ENCODE data around the gene RASGEF1C. TPM values are rescaled to one million over a fixed set of nuclear protein-coding genes. Genes with fewer than 3 reads are reported as not detected.

The RASGEF1C gene
- not detected for total RNA-seq
- long read RNA-seq = 0 reads

DNA sequence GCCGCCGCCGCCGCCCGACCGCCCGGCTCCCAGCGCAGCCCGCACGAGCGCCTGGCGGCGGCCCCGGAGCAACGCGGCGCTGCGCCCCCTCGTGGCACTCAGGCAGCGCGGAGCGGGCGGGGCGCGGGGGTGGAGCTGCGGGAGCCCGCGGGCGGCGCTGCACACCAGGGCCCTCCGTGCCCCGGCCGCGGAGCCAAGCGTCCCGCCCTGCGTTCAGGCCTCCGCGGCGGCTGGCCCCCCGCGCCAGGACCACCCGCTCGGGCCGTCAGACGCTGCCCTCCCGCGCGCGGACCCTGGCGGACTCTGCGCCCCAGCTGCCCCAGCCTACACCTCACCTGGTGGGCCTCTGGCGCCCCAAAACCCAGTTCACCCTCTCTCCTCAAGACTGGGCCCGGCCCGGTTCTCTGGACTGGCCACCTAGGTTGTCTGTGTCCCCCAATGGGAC, at the start of gene RASGEF1C:
Gene RASGEF1C (minus strand): TSS at position 75 of the 445 bp plus-strand sequence. CDS start 71,159 bp downstream, outside the sequence.
- peaks cover 8% of the 10 kb centered on the region for H3K4me1 ChIP-seq
- peaks cover 56% of the 10 kb centered on the region for H3K27me3 ChIP-seq (ENCODE audit: low read depth)
- peak; percentile 91 for ATAC-seq
- peak within 1 kb of the TSS; percentile 37 for H3K4me3 ChIP-seq
- peak; percentile 71 for DNase-seq
- intact Hi-C loops (cut with DNase I) = no loop called here
- TF ChIP-seq, protein P1, sequence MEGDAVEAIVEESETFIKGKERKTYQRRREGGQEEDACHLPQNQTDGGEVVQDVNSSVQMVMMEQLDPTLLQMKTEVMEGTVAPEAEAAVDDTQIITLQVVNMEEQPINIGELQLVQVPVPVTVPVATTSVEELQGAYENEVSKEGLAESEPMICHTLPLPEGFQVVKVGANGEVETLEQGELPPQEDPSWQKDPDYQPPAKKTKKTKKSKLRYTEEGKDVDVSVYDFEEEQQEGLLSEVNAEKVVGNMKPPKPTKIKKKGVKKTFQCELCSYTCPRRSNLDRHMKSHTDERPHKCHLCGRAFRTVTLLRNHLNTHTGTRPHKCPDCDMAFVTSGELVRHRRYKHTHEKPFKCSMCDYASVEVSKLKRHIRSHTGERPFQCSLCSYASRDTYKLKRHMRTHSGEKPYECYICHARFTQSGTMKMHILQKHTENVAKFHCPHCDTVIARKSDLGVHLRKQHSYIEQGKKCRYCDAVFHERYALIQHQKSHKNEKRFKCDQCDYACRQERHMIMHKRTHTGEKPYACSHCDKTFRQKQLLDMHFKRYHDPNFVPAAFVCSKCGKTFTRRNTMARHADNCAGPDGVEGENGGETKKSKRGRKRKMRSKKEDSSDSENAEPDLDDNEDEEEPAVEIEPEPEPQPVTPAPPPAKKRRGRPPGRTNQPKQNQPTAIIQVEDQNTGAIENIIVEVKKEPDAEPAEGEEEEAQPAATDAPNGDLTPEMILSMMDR (IDR thresholded peaks at IDR 0.05) = no peak
- H3K36me3 ChIP-seq = no peaks in the 10 kb centered on the region
- H3K9me3 ChIP-seq = no peaks in the 10 kb centered on the region
- no peak within 1 kb of the TSS for H3K27ac ChIP-seq

DNA sequence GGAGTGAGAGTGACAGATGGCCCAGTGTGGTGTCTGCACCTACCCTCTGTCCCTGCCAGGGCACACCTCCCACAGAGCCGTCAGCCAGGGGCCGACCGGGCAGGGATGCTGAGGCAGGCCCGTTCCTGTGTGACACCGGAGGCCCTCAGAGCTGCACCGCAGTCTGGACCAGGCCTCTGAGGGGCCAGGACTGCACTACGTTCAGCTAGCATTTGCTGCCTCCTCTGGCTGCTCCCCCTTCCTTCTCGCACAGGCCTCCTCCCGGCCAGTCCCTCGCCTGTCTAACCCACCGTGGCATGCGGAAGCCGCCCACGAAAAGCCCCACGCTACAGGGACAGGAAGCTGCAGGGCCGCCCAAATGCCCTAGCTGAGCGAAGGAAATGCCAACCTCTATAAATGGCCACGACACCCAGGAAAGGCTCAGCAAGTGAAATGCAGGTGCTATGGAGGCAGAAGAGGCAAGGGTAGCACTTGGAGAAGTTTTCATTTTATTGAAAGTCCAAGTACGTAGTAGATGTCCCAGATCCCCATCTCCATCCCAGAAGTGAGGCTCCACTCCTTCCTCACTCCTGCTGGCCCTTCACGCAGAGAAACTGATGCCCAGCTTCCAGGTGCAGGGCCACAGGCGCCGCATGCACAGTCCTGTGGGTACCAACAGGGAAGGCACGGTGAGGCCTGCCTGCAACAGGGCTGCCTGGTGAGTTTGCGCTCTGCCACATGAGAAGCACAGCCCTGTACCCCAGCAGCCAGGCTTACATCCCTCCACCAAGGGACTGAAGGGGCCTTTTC, 44.2 kb upstream of the RASGEF1C start:
- ATAC-seq = no peak
- peaks cover 9% of the 10 kb centered on the region for H3K36me3 ChIP-seq

DNA sequence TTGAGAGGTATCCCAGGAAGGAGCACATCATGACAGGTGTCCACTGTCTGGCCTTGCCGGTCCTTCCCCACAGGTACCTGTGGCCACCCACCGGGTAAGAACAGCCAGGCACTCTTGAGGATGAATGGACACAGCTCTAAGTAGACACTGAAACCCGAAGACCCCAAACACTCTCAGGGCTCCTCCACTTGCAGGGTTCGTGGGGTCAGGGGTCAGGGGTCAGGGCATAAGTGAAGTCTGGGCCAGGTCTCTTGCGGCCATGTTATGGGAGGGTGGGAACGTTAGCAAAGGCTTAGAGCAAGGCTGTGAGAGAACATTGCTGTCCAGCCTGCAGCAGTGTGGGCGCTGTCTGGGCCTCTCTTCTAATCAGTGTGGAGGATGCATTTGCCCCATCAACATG, 42.9 kb upstream of the RASGEF1C start:
- TF ChIP-seq, protein P1 (IDR thresholded peaks at IDR 0.05) = no peak
- peaks cover 93% of the 10 kb centered on the region for H3K9me3 ChIP-seq
- ATAC-seq (no peak), DNase-seq (no peak)
- H3K27ac ChIP-seq = no peak overlapping the region
- no peaks in the 10 kb centered on the region for H3K4me1 ChIP-seq
- H3K27me3 ChIP-seq (ENCODE audit: low read depth) = no peaks in the 10 kb centered on the region
- intact Hi-C loops (cut with DNase I) = no loop called here
- H3K36me3 ChIP-seq = peaks cover 23% of the 10 kb centered on the region
- H3K4me3 ChIP-seq = no peak overlapping the region

More for the DNA sequence above, 44.2 kb upstream of the RASGEF1C start:
- TF ChIP-seq, protein P1 (IDR thresholded peaks at IDR 0.05) = no peak
- intact Hi-C loops (cut with DNase I) = no loop called here
- Histone ChIP-seq H3K9me3 (peaks cover 94% of the 10 kb centered on the region), H3K27me3 (ENCODE audit: low read depth) (no peaks in the 10 kb centered on the region), H3K4me3 (no peak overlapping the region), H3K27ac (no peak overlapping the region), H3K4me1 (no peaks in the 10 kb centered on the region)
- DNase-seq = no peak

DNA sequence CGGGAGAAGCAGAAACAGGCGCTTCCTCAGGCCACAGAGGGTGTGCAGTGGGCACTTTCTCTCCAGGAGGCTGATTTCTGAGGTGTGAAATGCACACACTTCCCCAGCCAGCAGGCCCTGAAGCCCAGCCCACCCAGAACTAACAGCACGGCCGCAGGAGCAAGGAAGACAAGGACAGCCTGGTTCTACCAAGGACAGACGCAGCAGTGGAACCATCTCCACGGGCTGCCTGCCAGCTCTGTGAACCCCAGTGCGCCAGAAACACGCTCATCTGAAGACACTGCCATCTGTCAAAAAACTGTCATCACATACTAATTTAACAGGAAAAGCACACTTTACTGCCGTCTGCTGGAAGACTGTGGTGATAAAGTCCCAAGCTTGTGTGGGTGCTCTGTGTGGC, 42.1 kb upstream of the RASGEF1C start:
- H3K36me3 ChIP-seq = peaks cover 24% of the 10 kb centered on the region
- no peak for ATAC-seq
- H3K9me3 ChIP-seq = peaks cover 86% of the 10 kb centered on the region
- H3K27me3 ChIP-seq (ENCODE audit: low read depth) = no peaks in the 10 kb centered on the region
- TF ChIP-seq, protein P1 (IDR thresholded peaks at IDR 0.05) = no peak
- intact Hi-C loops (cut with DNase I) = no loop called here
- H3K4me3 ChIP-seq = no peak overlapping the region
- DNase-seq = no peak
- no peaks in the 10 kb centered on the region for H3K4me1 ChIP-seq
- no peak overlapping the region for H3K27ac ChIP-seq

DNA sequence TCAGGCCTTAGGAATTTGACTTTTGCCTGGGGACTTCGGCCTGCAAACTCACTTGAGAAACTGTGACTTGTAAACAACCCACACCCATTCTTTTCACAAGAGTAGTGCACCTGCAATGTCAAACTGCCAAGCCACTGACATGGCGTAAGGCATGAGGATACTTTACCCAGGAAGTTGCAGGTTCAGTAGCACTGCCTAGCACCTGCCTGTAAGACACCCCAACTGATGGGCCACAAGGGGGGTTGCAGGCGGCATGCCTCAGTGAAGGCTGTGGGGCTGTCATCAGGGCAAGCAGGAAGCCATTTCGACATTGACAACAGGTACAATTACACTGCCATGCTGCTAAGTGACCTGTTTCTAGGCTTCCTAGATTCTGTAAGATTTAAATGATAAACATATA, 41.3 kb upstream of the RASGEF1C start:
- no peak overlapping the region for H3K4me3 ChIP-seq
- ATAC-seq (no peak), DNase-seq (no peak)
- H3K27me3 ChIP-seq (ENCODE audit: low read depth) = no peaks in the 10 kb centered on the region
- peaks cover 85% of the 10 kb centered on the region for H3K9me3 ChIP-seq
- no peaks in the 10 kb centered on the region for H3K4me1 ChIP-seq
- no peak overlapping the region for H3K27ac ChIP-seq
- TF ChIP-seq, protein P1 (IDR thresholded peaks at IDR 0.05) = no peak
- intact Hi-C loops (cut with DNase I) = no loop called here
- H3K36me3 ChIP-seq = peaks cover 24% of the 10 kb centered on the region

Measured in lower lobe of right lung (tissue), 2 donors.